GM12875 (cell line): ENCODE results near the gene PLD4.
A peak's percentile ranks its signal among the peaks of the same experiment; 100 is the strongest.

Experiments
- H3K4me3 ChIP-seq: one replicate; pipeline ENCODE4 v1.5.1; 2011; ENCODE audit warnings: low read depth, low read length, control low read depth
- CTCF ChIP-seq: IDR thresholded peaks from 2 replicates; pipeline ENCODE4 v1.5.1; 2011; ENCODE audit warnings: low read depth, mild to moderate bottlenecking, control low read depth, inconsistent platforms, low read length, moderate library complexity, borderline replicate concordance; ENCODE audit not compliant: insufficient read depth

Gene PLD4

GRCh38 chr14:104878582-104878981 is 46.1 kb upstream of the PLD4 start:
- no peak for TF ChIP-seq CTCF
- no peak overlapping the region for H3K4me3 ChIP-seq

GRCh38 chr14:104879201-104879982 is 45.3 kb upstream of the PLD4 start:
- H3K4me3 ChIP-seq: no peak overlapping the region
- TF ChIP-seq CTCF: peak; percentile 14; the same call in 1 of the 2 replicates

DNA sequence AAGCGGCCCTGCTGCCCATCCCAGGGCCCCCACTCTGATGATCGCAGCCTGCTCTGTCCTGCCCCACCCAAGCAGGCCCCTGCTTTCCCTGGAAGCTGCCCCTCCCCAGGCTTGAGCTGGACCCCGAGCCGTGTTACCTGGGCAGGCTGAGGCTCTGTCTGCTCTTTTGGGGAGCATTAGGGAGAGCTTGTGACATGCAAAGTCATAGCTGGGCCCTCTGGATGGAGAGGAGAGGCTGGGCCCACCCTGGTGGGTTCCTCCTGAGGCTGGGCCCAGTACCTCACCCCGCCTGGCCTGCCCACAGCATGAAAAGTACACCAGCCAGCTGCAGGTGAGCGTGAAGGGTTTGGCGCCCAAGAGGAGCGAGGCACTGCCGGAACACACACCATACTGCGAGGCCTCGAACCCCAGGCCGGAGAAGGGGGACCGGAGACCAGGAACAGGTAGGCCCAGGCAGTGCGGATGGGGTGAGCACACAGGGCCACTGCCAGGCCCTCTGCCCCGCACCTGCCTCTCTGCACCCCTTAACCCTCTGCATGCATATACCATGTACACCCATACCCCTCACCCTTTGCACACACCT is 44.6 kb upstream of the PLD4 start:
- H3K4me3 ChIP-seq: no peak overlapping the region
- no peak for TF ChIP-seq CTCF

GRCh38 chr14:104880584-104881210 is 44.0 kb upstream of the PLD4 start:
- no peak overlapping the region for H3K4me3 ChIP-seq
- no peak for TF ChIP-seq CTCF

- no peak for TF ChIP-seq CTCF
Measured at GRCh38 chr14:104881369-104881979, 43.2 kb upstream of the PLD4 start.

GRCh38 chr14:104882325-104882973 is 42.2 kb upstream of the PLD4 start:
- H3K4me3 ChIP-seq: no peak overlapping the region
- TF ChIP-seq CTCF: no peak

More at GRCh38 chr14:104881369-104881979, 43.2 kb upstream of the PLD4 start:
- H3K4me3 ChIP-seq: no peak overlapping the region
